HG02678 (cell line): ENCODE measurements around the gene ETHE1.
"Not testable (repeated sequence)": the region's sequence is repeated elsewhere in the genome, so short reads cannot be mapped to it uniquely, and the experiment has no call there.

ENCODE experiments used
- ATAC-seq: cut with Tn5 transposase; IDR thresholded peaks from one replicate; pipeline ENCODE4 v1.9.1; 2021; ENCODE audit warnings: mild to moderate bottlenecking, moderate library complexity; ENCODE audit not compliant: unreplicated experiment

Gene ETHE1

GRCh38 chr19:43525836-43526771 is 897 bp downstream of the ETHE1 start:
- ATAC-seq = no peak

- no peak for ATAC-seq
These were observed 1.8 kb downstream of the ETHE1 start for GRCh38 chr19:43524922-43525835.

GRCh38 chr19:43523696-43524095 is 3.3 kb downstream of the ETHE1 start:
- not testable (repeated sequence) for ATAC-seq

- ATAC-seq = no peak
These were observed 4.1 kb downstream of the ETHE1 start for GRCh38 chr19:43522929-43523328.

- no peak for ATAC-seq
These were observed 7.4 kb downstream of the ETHE1 start for GRCh38 chr19:43519436-43520088.

GRCh38 chr19:43518051-43518450 is 8.9 kb downstream of the ETHE1 start:
- ATAC-seq = no peak

- ATAC-seq = not testable (repeated sequence)
These were observed 14.6 kb downstream of the ETHE1 start for GRCh38 chr19:43512399-43512798.

- ATAC-seq = no peak
These were observed 15.7 kb downstream of the ETHE1 start for GRCh38 chr19:43511324-43511723.

GRCh38 chr19:43510713-43511112 is 16.3 kb downstream of the ETHE1 start:
- ATAC-seq = no peak

GRCh38 chr19:43507880-43508279 is 19.1 kb downstream of the ETHE1 start:
- no peak for ATAC-seq

- ATAC-seq = no peak
These were observed 20.4 kb downstream of the ETHE1 start for GRCh38 chr19:43506629-43507028.

- ATAC-seq = no peak
These were observed 21.1 kb downstream of the ETHE1 start for GRCh38 chr19:43505941-43506340.

- ATAC-seq = no peak
These were observed 21.9 kb downstream of the ETHE1 start for GRCh38 chr19:43505186-43505456.

- ATAC-seq = peak; percentile 22
These were observed 22.4 kb downstream of the ETHE1 start, which contains the start of gene PHLDB3 for GRCh38 chr19:43504426-43505185. PHLDB3 (minus strand) TSS chr19:43504746; CDS start chr19:43504118, 628 bp downstream.

GRCh38 chr19:43503501-43504425 is 23.2 kb downstream of the ETHE1 start:
- peak; percentile 88 for ATAC-seq

- ATAC-seq = no peak
These were observed 24.5 kb downstream of the ETHE1 start for GRCh38 chr19:43502419-43502976.

GRCh38 chr19:43501661-43502418 is 25.2 kb downstream of the ETHE1 start:
- ATAC-seq = no peak

- no peak for ATAC-seq
These were observed 28.0 kb downstream of the ETHE1 start for GRCh38 chr19:43499042-43499441.
